Measurements from ENCODE around the gene WDHD1. TPM values are rescaled to one million over a fixed set of nuclear protein-coding genes. Genes with fewer than 3 reads are reported as not detected.

The WDHD1 gene
- total RNA-seq, 1 experiment from 2014 or later = 6.5 TPM

DNA sequence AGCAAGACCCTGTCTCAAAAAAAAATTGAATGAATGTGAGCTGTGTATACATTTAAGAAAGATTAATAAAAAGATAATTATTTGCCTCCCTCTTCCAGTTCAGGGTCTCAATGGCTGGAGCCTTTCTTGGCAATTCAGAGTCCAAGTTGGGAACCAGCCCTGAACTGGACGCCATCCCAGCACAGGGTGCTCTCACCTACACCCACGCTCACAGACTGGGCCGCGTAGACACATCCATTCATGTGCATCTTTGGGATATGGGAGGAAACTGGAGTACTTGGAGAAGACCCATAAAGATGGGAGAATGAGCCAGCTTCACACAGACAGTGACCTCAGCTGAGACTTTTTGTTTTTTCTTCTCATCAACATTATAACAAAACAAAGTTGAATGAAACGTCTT is 31.0 kb upstream of the WDHD1 start:
- POLR2A ChIA-PET = interaction anchor here (0.7 to 5.7 kb wide), 7 partner anchors 8 to 85 kb away, joined by 3 to 45 read pairs (median 3); no protein-coding TSS in a partner anchor
- Mint-ChIP-seq H3K27me3 (ENCODE audit: insufficient read depth, unreplicated experiment) (no peaks in the 10 kb centered on the region), H3K27ac (ENCODE audit: low read depth, unreplicated experiment) (no peak overlapping the region), H3K4me3 (ENCODE audit: unreplicated experiment) (no peak overlapping the region), H3K9me3 (ENCODE audit: unreplicated experiment) (no peaks in the 10 kb centered on the region), H3K4me1 (ENCODE audit: insufficient read depth, unreplicated experiment) (peaks cover 22% of the 10 kb centered on the region), H3K36me3 (ENCODE audit: insufficient read depth, unreplicated experiment) (peaks cover 83% of the 10 kb centered on the region)
- DNase-seq (ENCODE audit: unreplicated experiment) = no peak
- no TSS peak for BruUV-seq (replicated peaks)
- intact Hi-C loops (cut with micrococcal nuclease) = no loop called here
- CTCF ChIA-PET = interaction anchor here (0.6 to 1.3 kb wide), 3 partner anchors 20 to 297 kb away, joined by 3 to 5 read pairs (median 5); no protein-coding TSS in a partner anchor
- TF ChIP-seq, protein P1, sequence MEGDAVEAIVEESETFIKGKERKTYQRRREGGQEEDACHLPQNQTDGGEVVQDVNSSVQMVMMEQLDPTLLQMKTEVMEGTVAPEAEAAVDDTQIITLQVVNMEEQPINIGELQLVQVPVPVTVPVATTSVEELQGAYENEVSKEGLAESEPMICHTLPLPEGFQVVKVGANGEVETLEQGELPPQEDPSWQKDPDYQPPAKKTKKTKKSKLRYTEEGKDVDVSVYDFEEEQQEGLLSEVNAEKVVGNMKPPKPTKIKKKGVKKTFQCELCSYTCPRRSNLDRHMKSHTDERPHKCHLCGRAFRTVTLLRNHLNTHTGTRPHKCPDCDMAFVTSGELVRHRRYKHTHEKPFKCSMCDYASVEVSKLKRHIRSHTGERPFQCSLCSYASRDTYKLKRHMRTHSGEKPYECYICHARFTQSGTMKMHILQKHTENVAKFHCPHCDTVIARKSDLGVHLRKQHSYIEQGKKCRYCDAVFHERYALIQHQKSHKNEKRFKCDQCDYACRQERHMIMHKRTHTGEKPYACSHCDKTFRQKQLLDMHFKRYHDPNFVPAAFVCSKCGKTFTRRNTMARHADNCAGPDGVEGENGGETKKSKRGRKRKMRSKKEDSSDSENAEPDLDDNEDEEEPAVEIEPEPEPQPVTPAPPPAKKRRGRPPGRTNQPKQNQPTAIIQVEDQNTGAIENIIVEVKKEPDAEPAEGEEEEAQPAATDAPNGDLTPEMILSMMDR (IDR thresholded peaks at IDR 0.05; ENCODE audit: unreplicated experiment) = no peak

- H3K9me3 Mint-ChIP-seq (ENCODE audit: unreplicated experiment) = no peaks in the 10 kb centered on the region
- no peak for DNase-seq (ENCODE audit: unreplicated experiment)
- TF ChIP-seq, protein P1 (IDR thresholded peaks at IDR 0.05; ENCODE audit: unreplicated experiment) = no peak
- peaks cover 16% of the 10 kb centered on the region for H3K4me1 Mint-ChIP-seq (ENCODE audit: insufficient read depth, unreplicated experiment)
- peak overlapping the region; percentile 33 for H3K4me3 Mint-ChIP-seq (ENCODE audit: unreplicated experiment)
- POLR2A ChIA-PET = interaction anchor here (4.0 to 6.7 kb wide), 2 partner anchors 12 to 21 kb away, joined by 69 to 356 read pairs; no protein-coding TSS in a partner anchor
- intact Hi-C loops (cut with micrococcal nuclease) = no loop called here
- no TSS peak for BruUV-seq (replicated peaks)
- H3K27me3 Mint-ChIP-seq (ENCODE audit: insufficient read depth, unreplicated experiment) = no peaks in the 10 kb centered on the region
- peaks cover 67% of the 10 kb centered on the region for H3K36me3 Mint-ChIP-seq (ENCODE audit: insufficient read depth, unreplicated experiment)
- CTCF ChIA-PET = no interaction called here
- H3K27ac Mint-ChIP-seq (ENCODE audit: low read depth, unreplicated experiment) = no peak overlapping the region
These were observed 27.2 kb upstream of the WDHD1 start for GRCh38 chr14:55054098-55054497.

GRCh38 chr14:55053500-55053899 is 26.6 kb upstream of the WDHD1 start:
- Mint-ChIP-seq H3K9me3 (ENCODE audit: unreplicated experiment) (no peaks in the 10 kb centered on the region), H3K27me3 (ENCODE audit: insufficient read depth, unreplicated experiment) (no peaks in the 10 kb centered on the region), H3K4me1 (ENCODE audit: insufficient read depth, unreplicated experiment) (peaks cover 16% of the 10 kb centered on the region), H3K27ac (ENCODE audit: low read depth, unreplicated experiment) (peak overlapping the region; percentile 98), H3K36me3 (ENCODE audit: insufficient read depth, unreplicated experiment) (peaks cover 62% of the 10 kb centered on the region), H3K4me3 (ENCODE audit: unreplicated experiment) (peak overlapping the region; percentile 83)
- intact Hi-C loops (cut with micrococcal nuclease) = loop anchor here (2.0 kb wide), 1 partner anchor 75 kb away; the partner anchor contains the start of gene LGALS3
- TF ChIP-seq, protein P1 (IDR thresholded peaks at IDR 0.05; ENCODE audit: unreplicated experiment) = no peak
- no TSS peak for BruUV-seq (replicated peaks)
- ChIA-PET POLR2A (interaction anchor here (0.9 to 6.7 kb wide), 12 partner anchors 8 to 136 kb away, joined by 3 to 356 read pairs (median 36); partner anchors contain the start of genes LGALS3, SOCS4 and WDHD1), CTCF (interaction anchor here (0.6 to 1.6 kb wide), 5 partner anchors 27 to 1595 kb away, joined by 3 to 5 read pairs (median 4); partner anchors contain the start of genes SOCS4 and WDHD1)
- DNase-seq (ENCODE audit: unreplicated experiment) = no peak

DNA sequence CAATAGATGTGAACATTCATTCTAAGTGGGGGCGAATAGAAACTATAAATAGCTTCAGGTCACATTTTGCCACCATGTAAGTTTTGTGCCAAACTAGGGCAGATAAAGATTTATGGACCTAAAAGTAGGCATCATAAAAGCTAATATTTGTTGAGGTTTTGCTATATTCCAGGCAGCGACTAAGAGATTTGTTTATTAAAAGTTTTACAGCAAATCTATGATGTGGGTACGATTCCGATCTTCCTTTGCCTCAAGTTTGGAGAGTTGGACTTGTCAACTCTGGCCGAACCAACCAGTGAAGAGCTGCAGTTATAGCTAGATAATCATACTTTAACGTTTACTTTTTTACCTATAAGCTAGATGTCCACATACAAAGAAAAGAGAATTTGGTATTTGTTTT is 26.1 kb upstream of the WDHD1 start:
- Mint-ChIP-seq H3K27me3 (ENCODE audit: insufficient read depth, unreplicated experiment) (no peaks in the 10 kb centered on the region), H3K36me3 (ENCODE audit: insufficient read depth, unreplicated experiment) (peaks cover 57% of the 10 kb centered on the region), H3K4me1 (ENCODE audit: insufficient read depth, unreplicated experiment) (peaks cover 16% of the 10 kb centered on the region), H3K9me3 (ENCODE audit: unreplicated experiment) (no peaks in the 10 kb centered on the region), H3K27ac (ENCODE audit: low read depth, unreplicated experiment) (peak overlapping the region; percentile 98), H3K4me3 (ENCODE audit: unreplicated experiment) (peak overlapping the region; percentile 83)
- DNase-seq (ENCODE audit: unreplicated experiment) = no peak
- BruUV-seq (replicated peaks) = no TSS peak
- ChIA-PET CTCF (interaction anchor here (0.6 to 1.6 kb wide), 8 partner anchors 24 to 1594 kb away, joined by 3 to 5 read pairs (median 4); partner anchors contain the start of genes SOCS4 and WDHD1), POLR2A (interaction anchor here (0.7 to 6.7 kb wide), 18 partner anchors 8 to 434 kb away, joined by 3 to 356 read pairs (median 20); partner anchors contain the start of genes LGALS3, SOCS4 and WDHD1)
- TF ChIP-seq, protein P1 (IDR thresholded peaks at IDR 0.05; ENCODE audit: unreplicated experiment) = no peak
- intact Hi-C loops (cut with micrococcal nuclease) = loop anchor here (2.0 kb wide), 1 partner anchor 76 kb away; the partner anchor contains the start of gene LGALS3
